OCI-M2 (cell line): ENCODE measurements around the gene FTH1.
"Not testable (repeated sequence)": the region's sequence is repeated elsewhere in the genome, so short reads cannot be mapped to it uniquely, and the experiment has no call there.

Source experiments
- DNase-seq: peaks from one replicate; lab custom pipeline; 2025; ENCODE audit not compliant: unreplicated experiment; lab: John Stamatoyannopoulos, UW

FTH1 gene

GRCh38 chr11:61964058-61964665 lies 3.3 kb downstream of the FTH1 start:
- no peak for DNase-seq

DNA sequence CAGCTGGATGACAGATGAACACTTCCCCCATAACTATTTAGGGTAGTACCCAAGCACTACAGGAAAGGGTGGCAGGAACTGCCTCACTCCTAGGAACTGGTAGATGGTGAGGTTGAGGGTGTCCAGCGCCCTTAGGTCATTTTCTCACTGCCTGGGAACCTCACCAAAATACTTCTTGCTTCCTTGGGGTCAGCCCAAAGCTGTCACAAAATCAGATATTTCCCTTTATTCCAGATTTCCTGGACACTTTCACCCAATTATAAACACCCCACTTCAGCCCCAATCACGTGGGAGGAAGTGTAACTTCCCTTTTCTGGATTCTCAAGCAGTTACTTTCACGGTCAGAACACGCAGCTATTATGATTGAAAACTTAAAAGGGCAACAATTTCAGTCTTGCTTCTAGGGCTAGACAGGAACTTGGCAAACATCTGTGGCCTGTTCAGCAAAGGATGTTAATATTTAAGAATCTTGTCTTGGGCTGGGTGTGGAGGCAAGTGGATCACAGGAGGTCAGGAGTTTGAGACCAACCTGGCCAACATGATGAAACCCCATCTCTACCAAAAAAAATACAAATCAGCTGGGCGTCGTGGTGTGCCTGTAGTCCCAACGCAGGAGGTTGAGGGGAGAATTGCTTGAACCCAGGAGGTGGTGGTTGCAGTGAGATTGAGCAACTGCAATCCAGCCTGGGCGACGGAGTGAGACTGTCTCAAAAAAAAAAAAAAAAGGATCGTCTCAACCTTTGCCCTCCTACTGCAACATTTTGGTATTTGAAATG lies 4.0 kb downstream of the FTH1 start:
- no peak for DNase-seq

GRCh38 chr11:61963016-61963281 lies 4.5 kb downstream of the FTH1 start:
- DNase-seq = no peak

GRCh38 chr11:61962213-61963015 lies 5.0 kb downstream of the FTH1 start:
- DNase-seq = no peak

- no peak for DNase-seq
These were observed 5.7 kb downstream of the FTH1 start for GRCh38 chr11:61961570-61962212.

DNA sequence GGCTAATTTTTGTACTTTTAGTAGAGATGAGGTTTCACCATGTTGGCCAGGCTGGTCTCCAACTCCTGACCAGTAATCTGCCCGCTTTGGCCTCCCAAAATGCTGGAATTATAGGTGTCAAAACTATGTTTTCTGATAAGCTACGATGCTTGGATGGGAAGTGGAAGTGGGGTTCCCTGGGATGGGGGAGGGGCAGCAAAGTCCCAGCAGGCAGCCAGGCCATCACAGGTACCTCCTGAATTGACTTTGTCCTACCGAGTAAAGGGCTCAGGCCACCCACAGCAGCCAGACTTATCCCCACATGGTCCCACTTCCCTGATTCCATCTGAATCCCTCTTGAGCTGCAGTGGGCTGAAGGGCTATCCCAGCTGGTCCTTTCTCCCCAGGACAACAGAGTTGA lies 6.9 kb downstream of the FTH1 start:
- no peak for DNase-seq

GRCh38 chr11:61959678-61960077 lies 7.8 kb downstream of the FTH1 start:
- DNase-seq = no peak

DNA sequence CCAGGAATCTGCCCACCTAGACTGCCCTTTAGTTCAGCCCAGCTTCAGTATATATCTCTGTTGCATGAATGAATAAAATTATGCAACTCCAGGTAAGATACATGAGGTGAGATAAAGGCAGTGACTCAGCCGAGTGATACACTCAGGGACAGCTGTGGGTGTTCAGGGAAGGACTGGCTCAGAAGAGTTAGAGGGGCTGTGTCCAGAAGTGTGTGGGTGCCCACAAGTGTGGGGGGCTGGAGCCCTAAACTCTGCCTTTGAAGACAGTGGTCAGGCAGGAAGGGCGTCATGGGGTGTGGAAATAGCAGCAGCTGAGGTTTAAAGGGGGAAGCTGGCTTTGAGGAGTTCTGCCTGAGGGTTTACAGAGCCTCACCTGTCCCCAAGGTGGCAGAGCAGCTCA lies 8.3 kb downstream of the FTH1 start:
- no peak for DNase-seq

- DNase-seq = no peak
These were observed 8.8 kb downstream of the FTH1 start for GRCh38 chr11:61958590-61958989.

GRCh38 chr11:61957021-61957770 lies 10.2 kb downstream of the FTH1 start:
- DNase-seq = no peak

- DNase-seq = no peak
These were observed 11.0 kb downstream of the FTH1 start for GRCh38 chr11:61956191-61957020.

DNA sequence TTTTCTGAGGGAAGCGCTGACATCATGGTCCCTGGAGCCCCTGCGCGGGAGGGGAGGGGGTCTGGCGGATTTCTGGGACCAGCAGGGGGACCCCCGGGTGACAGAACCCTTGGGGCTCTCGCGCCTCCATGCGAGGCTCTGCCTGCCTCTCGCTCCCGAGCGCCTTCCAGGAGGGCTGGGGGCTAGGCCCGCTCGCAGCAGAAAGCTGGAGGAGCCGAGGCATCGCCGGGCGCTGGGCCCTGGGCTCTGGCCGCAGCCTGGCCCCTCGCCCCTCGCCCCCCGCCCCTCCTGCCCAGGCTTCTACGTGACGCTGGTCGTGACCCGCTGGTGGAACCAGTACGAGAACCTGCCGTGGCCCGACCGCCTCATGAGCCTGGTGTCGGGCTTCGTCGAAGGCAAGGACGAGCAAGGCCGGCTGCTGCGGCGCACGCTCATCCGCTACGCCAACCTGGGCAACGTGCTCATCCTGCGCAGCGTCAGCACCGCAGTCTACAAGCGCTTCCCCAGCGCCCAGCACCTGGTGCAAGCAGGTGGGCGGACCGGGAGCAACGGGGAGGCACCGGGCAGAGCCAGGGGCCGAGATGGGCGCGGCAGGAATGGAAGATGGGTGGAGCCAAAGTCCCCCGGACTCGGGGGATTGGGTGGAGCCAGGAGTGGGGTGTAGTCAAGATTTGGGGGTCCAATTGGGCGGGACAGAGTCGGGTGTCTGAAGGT lies 11.9 kb downstream of the FTH1 start:
- no peak for DNase-seq

GRCh38 chr11:61954851-61955421 lies 12.5 kb downstream of the FTH1 start:
- DNase-seq = no peak

GRCh38 chr11:61954106-61954850 lies 13.2 kb downstream of the FTH1 start:
- DNase-seq = no peak

DNA sequence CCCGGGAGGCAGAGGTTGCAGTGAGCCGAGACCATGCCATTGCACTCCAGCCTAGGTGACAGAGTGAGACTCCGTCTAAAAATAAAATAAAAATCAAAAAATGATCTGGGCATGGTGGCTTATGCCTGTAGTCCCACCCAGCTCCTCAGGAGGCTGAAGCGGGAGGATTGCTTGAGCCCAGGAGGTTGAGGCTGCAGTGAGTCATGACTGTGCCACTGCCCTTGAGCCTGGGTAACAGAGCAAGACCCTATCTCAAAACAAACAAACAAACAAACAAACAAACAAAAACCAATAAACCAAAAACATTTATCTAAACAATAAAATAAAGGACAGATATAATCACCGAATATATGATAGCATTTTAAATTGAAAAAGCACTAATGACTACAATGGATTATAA lies 13.8 kb downstream of the FTH1 start:
- not testable (repeated sequence) for DNase-seq

DNA sequence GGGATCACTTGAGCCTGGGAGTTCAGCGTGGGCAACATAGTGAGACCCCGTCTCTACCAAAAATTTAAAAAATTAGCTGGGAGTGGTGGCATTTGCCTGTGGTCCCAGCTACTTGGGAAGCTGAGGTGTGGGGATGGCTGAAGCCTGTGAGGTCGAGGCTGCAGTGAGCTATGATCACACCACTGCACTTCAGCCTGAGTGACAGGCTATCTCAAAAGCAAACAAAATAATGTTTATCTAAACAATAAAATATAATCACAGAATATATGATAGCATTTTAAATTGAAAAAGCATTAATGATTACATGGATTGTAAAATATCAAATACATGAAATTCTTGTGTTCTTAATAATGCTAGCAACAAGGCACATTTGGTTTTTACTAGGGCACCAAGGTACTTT lies 14.6 kb downstream of the FTH1 start:
- DNase-seq = no peak

DNA sequence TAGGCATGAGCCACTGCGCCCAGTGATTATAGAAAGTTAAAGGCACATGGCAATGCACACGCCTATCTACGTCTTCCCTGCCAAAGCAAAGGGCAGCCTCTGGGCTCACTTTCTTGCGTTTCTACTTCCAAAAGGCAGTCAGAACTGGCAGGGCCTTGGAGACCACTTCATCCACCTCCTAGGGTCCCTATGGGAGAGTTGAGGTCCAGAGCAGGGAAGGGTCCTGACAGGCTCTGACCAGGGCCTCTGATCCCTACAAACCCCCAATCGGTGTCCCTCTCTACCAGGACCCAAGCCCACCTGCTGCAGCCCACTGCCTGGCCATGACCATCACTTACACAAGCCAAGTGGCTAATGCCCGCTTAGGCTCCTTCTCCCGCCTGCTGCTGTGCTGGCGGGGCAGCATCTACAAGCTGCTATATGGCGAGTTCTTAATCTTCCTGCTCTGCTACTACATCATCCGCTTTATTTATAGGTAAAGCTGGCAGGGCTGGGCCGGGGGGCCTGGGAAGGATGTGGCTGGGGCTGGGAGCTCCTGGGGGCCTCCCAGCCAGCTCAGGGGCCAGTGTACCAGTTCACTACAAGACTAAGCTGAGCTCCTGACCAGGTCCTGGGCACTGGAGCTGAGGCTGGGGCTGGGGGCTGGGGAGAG lies 15.8 kb downstream of the FTH1 start:
- DNase-seq = no peak

DNA sequence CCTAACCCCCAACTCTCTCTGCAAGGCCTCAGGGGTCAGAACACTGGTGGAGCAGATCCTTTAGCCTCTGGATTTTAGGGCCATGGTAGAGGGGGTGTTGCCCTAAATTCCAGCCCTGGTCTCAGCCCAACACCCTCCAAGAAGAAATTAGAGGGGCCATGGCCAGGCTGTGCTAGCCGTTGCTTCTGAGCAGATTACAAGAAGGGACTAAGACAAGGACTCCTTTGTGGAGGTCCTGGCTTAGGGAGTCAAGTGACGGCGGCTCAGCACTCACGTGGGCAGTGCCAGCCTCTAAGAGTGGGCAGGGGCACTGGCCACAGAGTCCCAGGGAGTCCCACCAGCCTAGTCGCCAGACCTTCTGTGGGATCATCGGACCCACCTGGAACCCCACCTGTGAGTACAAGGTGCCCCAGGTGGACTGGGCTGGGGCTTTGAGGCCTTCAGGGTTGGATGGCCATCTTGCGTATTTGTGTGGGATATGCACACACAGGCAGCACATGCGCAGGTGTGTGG lies 17.3 kb downstream of the FTH1 start, which contains the start of gene BEST1:
BEST1 (plus strand) TSS at position 317 of the 513 bp plus-strand sequence. CDS start 1,456 bp downstream, outside the sequence.
- no peak for DNase-seq
